T-cell (primary cell): ENCODE results near the gene AXIN1. TPM values are rescaled to one million over a fixed set of nuclear protein-coding genes. Genes with fewer than 3 reads are reported as not detected.

ENCODE experiments used
- ATAC-seq, 4 experiments: fragments of 200-7000 bp in 3 of 4; fragments of 150-1000 bp in 1 of 4; cut with Tn5 transposase; replicated peaks in 1 of 4; 1 replicate in 3 of 4; 2 replicates in 1 of 4; pipeline ENCODE4 v1.10.0; 2021; ENCODE audit warnings: moderate library complexity in 3 of 4, mild to moderate bottlenecking in 2 of 4, moderate number of reproducible peaks in 1 of 4
- CTCF ChIA-PET, 2 donors: fragments of 300-600 bp; sonication (Branson Sonifier 250); formaldehyde crosslinking; loops; one replicate each; lab custom pipeline; 2022; ENCODE audit warnings: antibody characterized with exemption in 2 of 2; lab: Charles Lee
- POLR2A ChIA-PET, 2 donors: fragments of 300-600 bp; sonication (Branson Sonifier 250); formaldehyde crosslinking; loops; one replicate each; lab custom pipeline; 2022; ENCODE audit warnings: antibody characterized with exemption in 2 of 2; lab: Charles Lee
- DNase-seq, 35 experiments: peaks; one replicate each; pipeline versions ENCODE4 v3.0.0 to v3.0.0-alpha.2; 2013 to 2023
- H3K27ac ChIP-seq: one replicate; pipeline ENCODE4 v1.5.1; 2013; ENCODE audit warnings: low read length
- H3K27me3 ChIP-seq, 2 experiments: replicated peaks in 1 of 2; 1 replicate in 1 of 2; 2 replicates in 1 of 2; pipeline versions ENCODE4 v1.6.1 to v1.7.0; 2013; ENCODE audit warnings: low read length in 1 of 2, mixed read lengths in 1 of 2; ENCODE audit not compliant: control insufficient read depth in 2 of 2, insufficient read depth in 2 of 2; ENCODE audit errors: extremely low read depth in 1 of 2
- H3K36me3 ChIP-seq, 2 donors: 1 replicate in 1 of 2; 2 replicates in 1 of 2; pipeline versions ENCODE4 v1.6.1 to v1.7.0; 2013; ENCODE audit warnings: low read length in 1 of 2; ENCODE audit not compliant: control insufficient read depth in 2 of 2, insufficient read depth in 1 of 2; ENCODE audit errors: extremely low read depth in 1 of 2
- H3K4me1 ChIP-seq, 2 experiments: 1 replicate in 1 of 2; 2 replicates in 1 of 2; pipeline versions ENCODE4 v1.6.1 to v1.7.0; 2013; ENCODE audit warnings: low read length in 2 of 2, mixed read lengths in 1 of 2; ENCODE audit not compliant: insufficient read depth in 2 of 2, control insufficient read depth in 1 of 2; ENCODE audit errors: extremely low read depth in 1 of 2
- H3K4me3 ChIP-seq, 2 donors: 1 replicate in 1 of 2; 2 replicates in 1 of 2; pipeline versions ENCODE4 v1.5.1 to v1.7.0; 2013; ENCODE audit warnings: mild to moderate bottlenecking in 2 of 2, low read length in 1 of 2, moderate library complexity in 1 of 2; ENCODE audit not compliant: control insufficient read depth in 1 of 2; ENCODE audit errors: extremely low read depth in 1 of 2
- H3K9me3 ChIP-seq: 2 replicates; pipeline ENCODE4 v1.7.0; 2013
- H3K27ac Mint-ChIP-seq, 2 donors: one replicate each; pipeline ENCODE4 v1.8.0; 2020 to 2021; ENCODE audit warnings: mild to moderate bottlenecking in 2 of 2, mixed read lengths in 2 of 2
- H3K27me3 Mint-ChIP-seq, 2 donors: one replicate each; pipeline ENCODE4 v1.8.0; 2021 to 2022; ENCODE audit warnings: mixed read lengths in 2 of 2
- H3K36me3 Mint-ChIP-seq: one replicate; pipeline ENCODE4 v1.8.0; 2021; ENCODE audit warnings: mixed read lengths
- H3K4me1 Mint-ChIP-seq, 3 donors: one replicate each; pipeline ENCODE4 v1.8.0; 2020 to 2022; ENCODE audit warnings: mixed read lengths in 3 of 3, mild to moderate bottlenecking in 1 of 3
- H3K4me3 Mint-ChIP-seq, 3 donors: one replicate each; pipeline ENCODE4 v1.8.0; 2020 to 2022; ENCODE audit warnings: mild to moderate bottlenecking in 3 of 3, mixed read lengths in 3 of 3, moderate library complexity in 3 of 3
- H3K9me3 Mint-ChIP-seq, 3 donors: one replicate each; pipeline ENCODE4 v1.8.0; 2020 to 2022; ENCODE audit warnings: mixed read lengths in 3 of 3
- WGBS: methylation state at CpG from one replicate; pipeline ENCODE4 v1.1.5; 2013; ENCODE audit warnings: missing lambda C conversion rate; ENCODE audit not compliant: insufficient coverage; 5-methylcytosine and 5-hydroxymethylcytosine counted together
- total RNA-seq, 35 experiments: library from RNA in 6 of 35; stranded (reverse) in 6 of 35; fragments of 120-200 nt in 1 of 35; gene quantifications; one replicate each; pipeline versions ENCODE4 v1.2.1 to v1.2.4 and lab custom pipeline; 2013 to 2026

Gene AXIN1
- total RNA-seq, 5 donors from 2014 or later (not counting 1 experiment from before 2014, with no cell fraction given) = 38.5 to 58.9 (median 50.4) TPM

DNA sequence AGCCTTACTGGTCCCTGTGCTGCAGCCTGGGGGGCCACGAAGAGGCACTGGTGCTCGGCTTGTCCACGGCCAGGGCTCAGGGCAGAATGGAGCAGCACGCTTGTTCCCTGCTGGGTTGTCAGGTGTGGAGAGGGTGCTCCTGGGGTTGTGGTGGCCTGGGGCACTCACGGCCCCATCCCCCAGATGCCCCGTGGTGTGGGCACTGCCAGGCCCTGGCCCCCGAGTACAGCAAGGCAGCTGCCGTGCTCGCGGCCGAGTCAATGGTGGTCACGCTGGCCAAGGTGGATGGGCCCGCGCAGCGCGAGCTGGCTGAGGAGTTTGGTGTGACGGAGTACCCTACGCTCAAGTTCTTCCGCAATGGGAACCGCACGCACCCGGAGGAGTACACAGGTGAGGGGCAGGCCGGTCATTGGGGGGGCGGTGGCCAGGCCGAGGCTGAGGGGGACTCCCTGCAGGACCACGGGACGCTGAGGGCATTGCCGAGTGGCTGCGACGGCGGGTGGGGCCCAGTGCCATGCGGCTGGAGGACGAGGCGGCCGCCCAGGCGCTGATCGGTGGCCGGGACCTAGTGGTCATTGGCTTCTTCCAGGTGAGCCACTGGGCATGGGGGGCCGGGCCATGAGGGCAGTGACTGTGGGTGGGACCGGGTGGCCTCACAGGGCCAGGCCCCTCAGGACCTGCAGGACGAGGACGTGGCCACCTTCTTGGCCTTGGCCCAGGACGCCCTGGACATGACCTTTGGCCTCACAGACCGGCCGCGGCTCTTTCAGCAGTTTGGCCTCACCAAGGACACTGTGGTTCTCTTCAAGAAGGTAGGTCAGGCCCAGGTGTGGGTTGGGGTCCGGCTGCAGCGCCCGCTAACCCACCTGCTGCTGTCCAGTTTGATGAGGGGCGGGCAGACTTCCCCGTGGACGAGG lies 68.1 kb downstream of the AXIN1 start:
- Mint-ChIP-seq H3K27ac (no peak overlapping the region), H3K27me3 (peaks cover 0 to 3% of the 10 kb centered on the region in 2 donors), H3K4me1 (peaks cover 0 to 5% (median under 1%) of the 10 kb centered on the region in 3 donors), H3K36me3 (peaks cover 13% of the 10 kb centered on the region), H3K4me3 (no peak overlapping the region), H3K9me3 (no peaks in the 10 kb centered on the region)
- Histone ChIP-seq H3K27ac (no peak overlapping the region), H3K9me3 (no peaks in the 10 kb centered on the region), H3K4me1 (peaks cover 0 to 17% of the 10 kb centered on the region in 2 experiments), H3K4me3 (no peak overlapping the region), H3K36me3 (peaks cover 10 to 23% of the 10 kb centered on the region in 2 donors), H3K27me3 (peaks cover 0 to 33% of the 10 kb centered on the region in 2 experiments)
- DNase-seq (no peak), ATAC-seq (no peak)
- ChIA-PET POLR2A (interaction anchor here in 1 of 2 donors (0.6 kb wide), 1 partner anchor 61 kb away, joined by 4 read pairs; no protein-coding TSS in a partner anchor), CTCF (no interaction called here)
- 93% methylated on average over 50 of the region's 52 CpGs for WGBS

- Mint-ChIP-seq H3K27ac (no peak within 1 kb of the TSS), H3K9me3 (no peaks in the 10 kb centered on the region), H3K4me3 (no peak within 1 kb of the TSS), H3K4me1 (peaks cover 7 to 12% (median 8%) of the 10 kb centered on the region in 3 donors), H3K27me3 (peaks cover 5 to 11% of the 10 kb centered on the region in 2 donors), H3K36me3 (peaks cover 13% of the 10 kb centered on the region)
- Histone ChIP-seq H3K4me1 (peaks cover 0 to 28% of the 10 kb centered on the region in 2 experiments), H3K27ac (no peak within 1 kb of the TSS), H3K4me3 (no peak within 1 kb of the TSS), H3K36me3 (peaks cover 4 to 11% of the 10 kb centered on the region in 2 donors), H3K27me3 (peaks cover 0 to 45% of the 10 kb centered on the region in 2 experiments), H3K9me3 (no peaks in the 10 kb centered on the region)
- DNase-seq (no peak), ATAC-seq (no peak)
- CTCF ChIA-PET = no interaction called here
- 88% methylated on average over 17 of the region's 25 CpGs for WGBS
- POLR2A ChIA-PET = no interaction called here
These were observed 69.3 kb downstream of the AXIN1 start, which contains the start of gene PDIA2 for GRCh38 chr16:283033-283805. Gene PDIA2 (plus strand): TSS chr16:283164. CDS start chr16:283170, 6 bp downstream.

GRCh38 chr16:282491-282890 lies 70.0 kb downstream of the AXIN1 start:
- ATAC-seq (no peak), DNase-seq (no peak)
- Histone ChIP-seq H3K36me3 (peaks cover 4% of the 10 kb centered on the region in 2 donors), H3K4me1 (peaks cover 0 to 28% of the 10 kb centered on the region in 2 experiments), H3K27ac (no peak overlapping the region), H3K4me3 (no peak overlapping the region), H3K27me3 (peaks cover 0 to 46% of the 10 kb centered on the region in 2 experiments), H3K9me3 (no peaks in the 10 kb centered on the region)
- Mint-ChIP-seq H3K4me3 (no peak overlapping the region), H3K9me3 (no peaks in the 10 kb centered on the region), H3K4me1 (peaks cover 7 to 12% (median 8%) of the 10 kb centered on the region in 3 donors), H3K27ac (no peak overlapping the region), H3K27me3 (peaks cover 5 to 11% of the 10 kb centered on the region in 2 donors), H3K36me3 (peaks cover 9% of the 10 kb centered on the region)
- 89% methylated on average over 15 of the region's 22 CpGs for WGBS
- ChIA-PET POLR2A (no interaction called here), CTCF (no interaction called here)

DNA sequence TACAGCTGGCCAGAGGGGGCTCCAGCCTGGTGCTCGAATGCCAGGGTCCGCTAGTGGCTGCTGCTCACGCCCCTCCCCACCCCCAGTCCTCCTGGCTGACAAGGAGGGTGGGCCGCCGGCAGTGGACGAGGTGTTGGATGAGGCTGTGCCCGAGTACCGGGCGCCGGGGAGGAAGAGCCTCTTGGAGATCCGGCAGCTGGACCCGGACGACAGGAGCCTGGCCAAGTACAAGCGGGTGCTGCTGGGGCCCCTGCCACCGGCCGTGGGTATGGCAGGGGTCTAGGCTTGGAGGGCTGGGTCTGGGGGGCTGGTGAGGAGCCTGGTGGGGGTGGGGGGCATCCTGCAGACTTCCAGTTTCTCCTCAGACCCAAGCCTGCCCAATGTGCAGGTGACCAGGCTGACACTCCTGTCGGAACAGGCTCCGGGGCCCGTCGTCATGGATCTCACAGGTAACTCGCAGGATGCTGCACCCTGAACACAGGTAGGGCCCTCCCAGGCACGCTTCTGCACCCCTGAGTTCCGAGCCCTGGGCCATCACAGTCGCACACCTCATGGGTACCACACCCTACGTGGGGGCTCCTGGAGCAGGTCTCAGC lies 70.8 kb downstream of the AXIN1 start:
- Mint-ChIP-seq H3K27ac (no peak overlapping the region), H3K9me3 (no peaks in the 10 kb centered on the region), H3K4me3 (peak overlapping the region in 1 of 3 donors; percentile 40), H3K4me1 (peaks cover 7 to 12% (median 8%) of the 10 kb centered on the region in 3 donors), H3K36me3 (peaks cover 4% of the 10 kb centered on the region), H3K27me3 (peaks cover 10 to 17% of the 10 kb centered on the region in 2 donors)
- H3K9me3 ChIP-seq = no peaks in the 10 kb centered on the region
- 85% methylated on average over 22 of the region's 25 CpGs for WGBS
- POLR2A ChIA-PET = no interaction called here
- ATAC-seq = no peak
- CTCF ChIA-PET = no interaction called here
- H3K36me3 ChIP-seq = peaks cover 1 to 2% of the 10 kb centered on the region in 2 donors
- H3K27ac ChIP-seq = no peak overlapping the region
- DNase-seq = no peak
- H3K4me3 ChIP-seq = no peak overlapping the region
- peaks cover 0 to 53% of the 10 kb centered on the region in 2 experiments for H3K27me3 ChIP-seq
- H3K4me1 ChIP-seq = peaks cover 0 to 28% of the 10 kb centered on the region in 2 experiments

GRCh38 chr16:280991-281659 lies 71.4 kb downstream of the AXIN1 start:
- Histone ChIP-seq H3K4me3 (no peak overlapping the region), H3K27me3 (peaks cover 0 to 59% of the 10 kb centered on the region in 2 experiments), H3K4me1 (peaks cover 0 to 28% of the 10 kb centered on the region in 2 experiments), H3K27ac (no peak overlapping the region), H3K36me3 (no peaks in the 10 kb centered on the region), H3K9me3 (no peaks in the 10 kb centered on the region)
- CTCF ChIA-PET = no interaction called here
- peak overlapping the region in 2 of 3 donors; percentile 39 to 40 for H3K4me3 Mint-ChIP-seq
- ATAC-seq (no peak), DNase-seq (no peak)
- peaks cover 8 to 15% (median 9%) of the 10 kb centered on the region in 3 donors for H3K4me1 Mint-ChIP-seq
- H3K27ac Mint-ChIP-seq = no peak overlapping the region
- peaks cover 15 to 23% of the 10 kb centered on the region in 2 donors for H3K27me3 Mint-ChIP-seq
- POLR2A ChIA-PET = no interaction called here
- no peaks in the 10 kb centered on the region for H3K36me3 Mint-ChIP-seq
- 54% methylated on average over 22 of the region's 27 CpGs for WGBS
- H3K9me3 Mint-ChIP-seq = no peaks in the 10 kb centered on the region
